ENCODE measurements around the gene DYNLT2B.
"Not testable (repeated sequence)": the region's sequence is repeated elsewhere in the genome, so short reads cannot be mapped to it uniquely, and the experiment has no call there.

DYNLT2B gene

DNA sequence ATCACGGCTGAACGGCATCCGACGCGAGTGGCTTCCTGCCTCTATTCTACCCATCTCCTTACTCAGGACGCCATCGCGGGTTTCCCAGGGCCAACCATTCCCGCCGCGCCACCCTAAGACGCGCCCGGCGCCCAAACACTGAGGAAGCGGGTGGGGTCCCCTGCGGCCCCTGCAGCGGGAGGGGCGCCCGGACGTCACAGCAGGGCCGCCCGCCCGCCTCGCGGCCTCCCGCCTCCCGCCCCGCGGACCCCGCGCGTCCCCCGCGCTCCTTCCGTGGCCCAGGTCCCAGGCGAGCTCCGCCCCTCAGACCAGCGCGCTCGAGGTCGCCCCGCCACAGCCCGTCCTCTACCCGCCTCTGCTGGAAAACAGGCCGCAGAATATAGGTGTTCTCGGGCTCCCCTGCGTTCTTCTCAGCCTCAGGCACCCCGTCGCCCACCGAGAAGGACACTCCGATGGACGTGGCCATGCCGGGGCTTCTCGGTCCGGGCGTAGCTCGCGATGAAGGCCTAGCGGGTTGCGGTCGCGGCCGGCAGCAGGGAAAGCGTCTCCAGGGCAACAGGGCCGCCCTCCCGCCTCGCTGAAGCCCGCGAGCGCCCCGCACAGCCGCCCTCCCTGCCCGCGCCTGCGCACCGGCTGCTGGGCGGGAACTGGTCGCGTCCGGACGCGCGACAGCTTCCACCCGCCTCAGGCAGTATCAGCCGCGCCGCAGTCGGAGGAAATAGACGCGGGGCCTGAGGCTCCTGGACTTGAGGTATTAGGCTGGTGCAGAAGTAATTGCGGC lies at the start of gene DYNLT2B:
DYNLT2B (minus strand) TSS at position 554 of the 781 bp plus-strand sequence; CDS start at position 466, 88 bp downstream.
- DNase-seq: peak; percentile 49

- DNase-seq: no peak
Observed at GRCh38 chr3:196365736-196366135, 47.7 kb upstream of the DYNLT2B start.

- DNase-seq: no peak
Observed at GRCh38 chr3:196360586-196360985, 42.5 kb upstream of the DYNLT2B start.

GRCh38 chr3:196358540-196358939 lies 40.5 kb upstream of the DYNLT2B start:
- DNase-seq: not testable (repeated sequence)

- no peak for DNase-seq
Observed at GRCh38 chr3:196357905-196358304, 39.9 kb upstream of the DYNLT2B start.

GRCh38 chr3:196356556-196356955 lies 38.5 kb upstream of the DYNLT2B start:
- DNase-seq: no peak

DNA sequence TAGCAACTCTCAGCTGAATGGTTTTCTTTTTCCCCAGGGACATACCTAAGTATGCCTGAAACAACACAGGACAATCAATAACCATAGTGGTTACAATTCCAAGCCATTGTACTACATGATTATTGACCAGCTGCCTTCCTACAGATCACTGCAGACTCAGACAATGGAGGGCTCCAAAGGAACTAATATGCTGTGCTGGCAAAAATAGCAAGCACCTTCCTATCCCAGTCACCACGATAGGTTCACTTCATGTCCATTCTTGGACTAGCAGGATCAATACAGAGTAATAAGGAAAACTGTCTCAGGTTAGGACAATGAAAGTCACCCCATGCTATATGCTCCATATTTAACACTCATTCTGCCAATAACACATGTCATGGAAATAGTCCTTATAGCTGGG lies 37.6 kb upstream of the DYNLT2B start:
- DNase-seq: no peak

DNA sequence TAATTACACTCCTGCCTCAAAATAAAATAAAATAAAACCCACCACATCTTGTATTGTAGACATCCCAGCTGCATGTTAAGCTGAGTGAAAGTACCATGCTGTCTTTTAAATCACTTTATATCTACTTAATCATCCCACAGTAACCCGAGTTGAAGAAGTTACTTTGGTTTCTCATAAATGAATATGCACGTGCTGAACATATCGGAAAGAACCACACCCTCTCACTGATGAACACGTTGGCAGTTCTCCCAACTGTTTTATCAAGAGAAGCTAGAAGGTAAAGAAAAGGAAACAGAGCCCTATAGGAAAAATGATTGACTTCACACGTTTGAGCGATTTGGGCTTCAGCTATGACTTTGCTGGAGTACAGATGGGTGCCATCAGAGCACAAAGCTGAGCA lies 36.1 kb upstream of the DYNLT2B start:
- no peak for DNase-seq

- no peak for DNase-seq
Observed at GRCh38 chr3:196351541-196351940, 33.5 kb upstream of the DYNLT2B start.

DNA sequence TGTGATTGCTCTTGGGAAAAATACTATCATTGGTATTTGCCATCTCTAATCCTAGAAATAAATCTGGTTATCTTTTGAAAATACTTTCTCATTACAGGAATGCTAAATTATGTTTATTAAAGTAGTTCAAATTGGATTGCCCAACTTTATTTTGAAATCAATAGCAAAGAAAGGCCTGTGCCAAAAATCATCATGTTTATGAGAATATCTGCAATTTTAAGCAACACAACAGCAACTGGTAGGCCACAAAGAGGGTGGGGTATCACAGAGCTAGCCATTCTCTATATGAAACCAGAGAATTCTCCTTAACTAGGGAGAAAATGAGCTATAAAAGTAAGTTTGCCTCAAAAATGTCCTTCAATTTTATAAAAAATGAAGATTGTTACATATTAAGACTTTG lies 32.0 kb upstream of the DYNLT2B start:
- DNase-seq: no peak

GRCh38 chr3:196348698-196349097 lies 30.7 kb upstream of the DYNLT2B start:
- DNase-seq: no peak

DNA sequence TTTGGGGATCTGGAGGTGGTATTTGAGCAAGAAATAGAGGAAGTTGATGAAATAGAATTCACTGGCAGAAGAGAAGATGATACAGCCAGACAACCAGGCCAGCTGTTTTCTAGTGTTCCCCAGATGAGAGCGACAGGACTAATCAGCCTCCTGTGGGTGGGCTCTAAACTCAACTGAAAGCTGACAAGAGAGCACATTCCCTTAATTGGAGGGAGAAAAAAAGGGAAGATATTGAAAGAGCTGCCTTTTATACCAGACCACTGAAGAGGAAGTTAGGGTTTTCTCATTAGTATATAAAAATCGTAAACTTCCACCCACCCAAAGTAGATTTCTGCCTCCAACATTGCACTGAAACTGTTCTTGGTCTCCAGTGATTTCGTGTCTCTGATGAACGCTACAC lies 26.6 kb upstream of the DYNLT2B start:
- no peak for DNase-seq

DNA sequence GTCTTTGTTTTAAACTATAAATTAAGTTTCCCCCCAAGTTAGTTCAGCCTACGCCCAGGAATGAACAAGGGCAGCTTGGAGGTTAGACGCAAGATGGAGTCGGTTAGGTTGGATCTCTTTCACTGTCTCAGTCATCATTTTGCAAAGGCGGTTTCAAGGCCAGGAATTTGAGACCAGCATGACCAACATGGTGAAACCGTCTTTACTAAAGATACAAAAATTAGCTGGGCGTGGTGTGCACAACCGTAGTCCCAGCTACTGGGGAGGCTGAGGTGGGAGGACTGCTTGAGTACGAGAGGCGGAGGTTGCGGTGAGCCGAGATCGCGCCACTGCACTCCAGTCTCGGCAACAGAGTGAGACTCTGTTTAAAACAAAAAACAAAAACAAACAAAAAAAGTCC lies 25.9 kb upstream of the DYNLT2B start:
- DNase-seq: not testable (repeated sequence)

GRCh38 chr3:196341137-196341536 lies 23.1 kb upstream of the DYNLT2B start:
- no peak for DNase-seq

DNA sequence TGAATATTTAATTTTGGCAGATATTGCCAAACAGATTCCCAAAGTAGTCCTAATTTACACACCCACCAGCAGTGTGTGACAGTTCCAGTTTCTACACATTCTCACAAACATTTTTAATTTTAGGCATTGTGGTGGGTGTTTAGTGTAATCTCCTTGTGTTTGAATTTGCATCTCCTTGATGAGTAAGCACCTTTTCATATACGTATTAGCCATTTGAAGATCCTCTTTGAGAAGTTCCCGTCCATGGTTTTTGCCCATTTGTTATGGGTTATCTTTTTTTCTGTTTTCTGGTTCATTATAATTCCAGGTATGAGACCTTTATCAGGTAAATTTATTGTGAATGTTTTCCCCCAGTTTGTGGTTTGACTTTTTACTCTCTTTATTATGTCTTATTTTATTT lies 22.4 kb upstream of the DYNLT2B start:
- no peak for DNase-seq

GRCh38 chr3:196339493-196340254 lies 21.6 kb upstream of the DYNLT2B start:
- DNase-seq: no peak

DNA sequence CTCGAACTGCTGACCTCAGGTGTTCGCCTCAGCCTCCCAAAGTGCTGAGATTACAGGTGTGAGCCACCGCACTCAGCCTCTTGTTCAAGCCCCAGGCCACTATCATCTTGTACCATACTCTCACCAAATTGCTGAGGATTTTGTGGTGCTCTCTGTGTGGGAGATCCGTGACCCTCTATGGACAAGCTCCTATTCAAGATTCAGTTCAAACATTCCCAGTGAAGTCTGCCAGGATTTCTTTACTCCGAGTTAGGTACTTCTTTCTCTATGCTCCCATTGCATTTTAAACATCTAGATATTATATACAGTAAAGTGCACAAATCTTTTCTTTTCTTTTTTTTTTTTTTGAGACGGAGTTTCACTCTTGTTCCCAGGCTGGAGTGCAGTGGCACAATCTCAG lies 21.0 kb upstream of the DYNLT2B start:
- no peak for DNase-seq

- DNase-seq: no peak
Observed at GRCh38 chr3:196336319-196337145, 18.5 kb upstream of the DYNLT2B start.

DNA sequence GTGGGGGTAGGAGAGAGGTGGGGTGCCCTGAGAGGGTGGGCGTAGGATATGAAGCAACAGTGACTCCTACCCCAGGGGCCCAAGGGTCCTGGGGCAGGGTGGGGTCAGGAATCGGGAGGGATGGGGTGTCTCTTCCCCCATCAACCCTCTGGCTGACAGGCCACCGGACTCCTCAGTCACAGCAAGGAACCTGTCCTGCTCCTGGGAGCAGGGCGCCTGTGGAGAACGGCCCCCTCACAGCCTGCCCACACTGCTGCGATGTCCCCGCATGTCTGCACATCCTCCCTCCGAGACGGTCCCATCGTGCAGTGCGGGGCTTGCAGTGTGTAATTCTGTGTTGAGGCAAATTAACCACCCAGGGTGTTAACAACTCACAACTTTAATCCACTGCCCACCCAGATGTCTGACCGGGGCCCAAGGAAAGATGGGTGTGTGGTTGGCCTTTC lies 17.5 kb upstream of the DYNLT2B start:
- DNase-seq: no peak

GRCh38 chr3:196334982-196335381 lies 16.9 kb upstream of the DYNLT2B start:
- no peak for DNase-seq

- no peak for DNase-seq
Observed at GRCh38 chr3:196332168-196332567, 14.1 kb upstream of the DYNLT2B start.

DNA sequence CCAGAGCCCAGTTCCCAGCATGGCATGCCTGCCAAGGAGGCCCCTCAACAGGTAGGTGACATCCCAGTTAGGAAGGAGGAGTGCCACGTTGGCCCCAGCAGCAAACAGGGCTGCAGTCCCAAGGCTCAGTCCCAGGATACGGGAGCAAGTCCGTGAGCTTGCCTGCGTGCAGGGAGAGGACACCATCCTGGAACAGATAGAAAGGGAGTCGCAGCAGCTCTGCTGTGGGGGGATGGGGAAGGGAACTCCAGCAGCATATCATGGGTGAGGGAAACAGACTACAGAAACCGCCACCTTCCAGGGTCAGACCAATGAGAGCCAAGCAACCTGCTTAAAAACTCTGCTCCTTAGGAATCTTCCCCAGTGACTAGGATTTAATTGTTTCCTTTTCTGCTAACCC lies 9.4 kb upstream of the DYNLT2B start:
- DNase-seq: no peak

- DNase-seq: no peak
Observed at GRCh38 chr3:196326936-196327335, 8.9 kb upstream of the DYNLT2B start.
